ENCODE measurements around the gene TRIM52.

TRIM52 gene

GRCh38 chr5:181258576-181258975 is 2.4 kb downstream of the TRIM52 start:
- no peak for DNase-seq

GRCh38 chr5:181255836-181256578 is 4.9 kb downstream of the TRIM52 start:
- DNase-seq = no peak

- DNase-seq = no peak
These were observed 5.7 kb downstream of the TRIM52 start for GRCh38 chr5:181255276-181255675.

GRCh38 chr5:181248277-181248676 is 12.7 kb downstream of the TRIM52 start:
- no peak for DNase-seq

- no peak for DNase-seq
These were observed 14.5 kb downstream of the TRIM52 start for GRCh38 chr5:181246276-181247049.

- DNase-seq = no peak
These were observed 15.3 kb downstream of the TRIM52 start for GRCh38 chr5:181245427-181246275.

GRCh38 chr5:181243564-181244343 is 17.2 kb downstream of the TRIM52 start, which contains the start of gene RACK1:
RACK1 (minus strand) TSS chr5:181243906; CDS start chr5:181243800, 106 bp downstream.
- no peak for DNase-seq

GRCh38 chr5:181243018-181243563 is 17.9 kb downstream of the TRIM52 start:
- no peak for DNase-seq

- DNase-seq = no peak
These were observed 18.9 kb downstream of the TRIM52 start for GRCh38 chr5:181242031-181242451.

- DNase-seq = no peak
These were observed 19.5 kb downstream of the TRIM52 start for GRCh38 chr5:181241393-181241975.

GRCh38 chr5:181239062-181239663 is 21.8 kb downstream of the TRIM52 start:
- no peak for DNase-seq

GRCh38 chr5:181237729-181238385 is 23.1 kb downstream of the TRIM52 start:
- no peak for DNase-seq

- no peak for DNase-seq
These were observed 23.8 kb downstream of the TRIM52 start for GRCh38 chr5:181236954-181237641.

- no peak for DNase-seq
These were observed 24.5 kb downstream of the TRIM52 start for GRCh38 chr5:181236471-181236870.

- no peak for DNase-seq
These were observed 25.1 kb downstream of the TRIM52 start for GRCh38 chr5:181235689-181236366.

- no peak for DNase-seq
These were observed 25.6 kb downstream of the TRIM52 start for GRCh38 chr5:181235323-181235688.

- no peak for DNase-seq
These were observed 26.3 kb downstream of the TRIM52 start for GRCh38 chr5:181234455-181235306.

Data from hypothalamus (tissue), 51 donors.